Endometrial microvascular endothelial cells (primary cell): ENCODE results near the gene SAMD1. TPM values are rescaled to one million over a fixed set of nuclear protein-coding genes. Genes with fewer than 3 reads are reported as not detected.
"Not testable (repeated sequence)": the region's sequence is repeated elsewhere in the genome, so short reads cannot be mapped to it uniquely, and the experiment has no call there.

Experiments used
- in situ Hi-C: cut with HindIII; loops from 2 replicates; pipeline ENCODE4 v1.10.0; 2017; ENCODE audit warnings: low sequenced_read_pairs, low pct_unique_long_range_greater_than_20kb; ENCODE audit errors: inconsistent ontology term
- total RNA-seq: library from RNA; depleted of rRNA; stranded (reverse); fragments of >200 nt; gene quantifications from one replicate; pipeline ENCODE4 v1.2.3, GENCODE V29; 2015; ENCODE audit errors: inconsistent ontology term

SAMD1 gene
- total RNA-seq, 1 donor from 2014 or later: 20.3 TPM

DNA sequence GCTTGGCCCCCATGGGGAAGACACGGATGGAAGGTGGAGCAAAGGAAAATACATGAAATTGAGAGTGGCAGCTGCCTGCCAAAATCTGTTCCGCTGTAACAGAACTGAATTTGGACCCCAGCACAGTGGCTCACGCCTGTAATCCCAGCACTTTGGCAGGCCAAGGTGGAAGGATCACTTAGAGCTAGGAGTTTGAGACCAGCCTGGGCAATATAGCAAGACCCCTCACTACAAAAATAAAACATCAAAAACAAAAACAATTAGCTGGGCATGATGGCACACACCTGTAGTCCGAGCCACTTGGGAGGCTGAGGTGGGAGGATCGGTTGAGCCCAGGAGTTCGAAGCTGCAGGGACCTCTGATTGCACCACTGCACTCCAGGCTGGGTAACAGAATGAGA is 38.1 kb downstream of the SAMD1 start:
- in situ Hi-C loops: no loop called here

DNA sequence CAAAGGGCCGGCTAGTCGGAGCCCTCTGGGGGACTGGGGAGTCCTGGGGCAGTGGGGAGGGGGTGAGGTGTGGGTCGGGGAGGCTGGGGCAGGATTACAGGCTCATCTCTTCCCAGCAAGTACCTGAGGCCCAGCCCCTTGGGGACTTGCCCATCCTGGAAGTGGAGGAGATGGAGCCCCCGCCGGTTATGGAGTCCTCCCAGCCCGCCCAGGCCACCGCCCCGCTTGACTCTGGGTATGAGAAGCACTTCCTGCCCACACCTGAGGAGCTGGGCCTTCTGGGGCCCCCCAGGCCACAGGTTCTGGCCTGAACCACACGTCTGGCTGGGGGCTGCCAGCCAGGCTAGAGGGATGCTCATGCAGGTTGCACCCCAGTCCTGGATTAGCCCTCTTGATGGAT is 38.6 kb downstream of the SAMD1 start:
- in situ Hi-C loops: no loop called here

DNA sequence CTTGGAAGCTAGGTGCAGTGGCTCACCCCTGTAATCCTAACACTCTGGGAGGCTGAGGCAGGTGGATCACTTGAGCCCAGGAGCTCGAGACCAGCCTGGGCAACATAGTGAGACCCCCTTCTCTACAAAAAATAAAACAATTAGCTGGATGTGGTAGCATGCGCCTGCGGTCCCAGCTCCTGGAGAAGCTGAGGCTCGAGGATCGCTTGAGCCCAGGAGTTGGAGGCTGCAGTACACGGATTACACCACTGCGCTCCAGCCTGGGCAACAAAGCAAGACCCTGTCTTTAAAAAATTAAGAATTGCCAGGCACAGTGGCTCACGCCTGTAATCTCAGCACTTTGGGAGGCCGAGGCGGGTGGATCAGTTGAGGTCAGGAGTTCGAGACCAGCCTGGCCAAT is 39.6 kb downstream of the SAMD1 start:
- in situ Hi-C loops: not testable (repeated sequence)

DNA sequence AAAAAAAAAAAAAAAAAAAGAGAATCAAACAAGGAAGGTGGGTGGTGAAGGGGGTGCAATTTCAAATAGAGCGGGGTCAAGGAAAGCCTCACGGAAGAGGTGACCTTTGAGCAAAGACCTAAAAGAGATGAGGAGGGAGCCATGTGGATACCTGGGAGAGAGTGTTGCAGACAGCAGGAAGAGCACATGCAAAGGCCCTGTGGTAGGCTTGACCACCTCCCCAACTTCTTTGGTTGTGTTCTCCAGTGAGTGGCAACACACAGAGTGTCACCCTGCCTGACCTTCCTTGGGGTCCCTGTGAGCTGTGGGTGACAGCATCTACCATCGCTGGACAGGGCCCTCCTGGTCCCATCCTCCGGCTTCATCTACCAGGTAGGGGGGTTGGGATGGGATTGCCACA is 40.0 kb downstream of the SAMD1 start:
- in situ Hi-C loops: no loop called here

DNA sequence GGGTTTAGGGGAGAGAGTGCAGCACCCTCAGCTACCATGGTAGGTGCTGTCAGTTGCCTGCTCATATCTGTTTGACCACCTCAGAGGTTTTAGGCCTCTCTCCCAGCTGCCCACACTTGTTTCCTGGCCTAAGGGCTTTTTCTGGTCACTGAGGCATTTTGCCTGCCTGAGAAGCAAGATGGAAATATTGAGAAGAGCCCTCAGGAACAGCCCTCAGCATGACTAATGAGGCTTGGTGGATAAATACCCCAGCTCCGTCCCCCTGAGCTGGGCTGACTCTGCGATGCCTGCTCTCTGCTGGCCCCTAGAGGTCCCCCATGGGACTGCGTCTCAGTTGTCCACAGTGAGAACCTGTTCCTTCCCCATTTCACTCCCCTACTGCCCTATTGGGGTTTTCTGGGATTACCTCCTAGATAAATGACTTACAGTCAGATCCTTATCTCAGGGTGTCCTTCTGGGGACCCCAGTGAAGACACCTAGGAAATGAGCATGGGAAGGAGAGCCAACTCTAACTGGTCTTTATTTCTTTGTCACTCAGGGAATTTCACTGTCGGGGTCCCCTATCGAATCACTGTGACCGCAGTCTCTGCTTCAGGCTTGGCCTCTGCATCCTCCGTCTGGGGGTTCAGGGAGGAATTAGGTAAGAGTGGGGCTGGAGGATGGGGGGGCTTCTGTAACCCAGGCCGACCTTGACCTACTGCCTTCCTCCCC is 42.0 kb downstream of the SAMD1 start:
- in situ Hi-C loops: no loop called here

DNA sequence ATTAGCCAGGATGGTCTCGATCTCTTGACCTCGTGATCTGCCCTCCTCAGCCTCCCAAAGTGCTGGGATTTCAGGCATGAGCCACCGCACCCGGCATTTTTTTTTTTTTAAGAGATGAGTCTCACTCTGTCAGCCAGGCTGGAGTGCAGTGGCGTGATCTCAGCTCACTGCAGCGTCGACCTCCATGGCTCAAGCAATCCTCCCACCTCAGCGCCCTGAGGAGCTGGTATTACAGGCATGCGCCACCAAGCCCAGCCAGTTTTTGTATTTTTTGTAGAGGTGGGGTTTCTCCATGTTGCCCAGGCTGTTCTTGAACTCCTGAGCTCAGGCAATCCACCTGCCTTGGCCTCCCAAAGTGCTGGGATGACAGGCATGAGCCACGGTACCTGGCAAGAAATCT is 42.7 kb downstream of the SAMD1 start:
- in situ Hi-C loops: not testable (repeated sequence)

DNA sequence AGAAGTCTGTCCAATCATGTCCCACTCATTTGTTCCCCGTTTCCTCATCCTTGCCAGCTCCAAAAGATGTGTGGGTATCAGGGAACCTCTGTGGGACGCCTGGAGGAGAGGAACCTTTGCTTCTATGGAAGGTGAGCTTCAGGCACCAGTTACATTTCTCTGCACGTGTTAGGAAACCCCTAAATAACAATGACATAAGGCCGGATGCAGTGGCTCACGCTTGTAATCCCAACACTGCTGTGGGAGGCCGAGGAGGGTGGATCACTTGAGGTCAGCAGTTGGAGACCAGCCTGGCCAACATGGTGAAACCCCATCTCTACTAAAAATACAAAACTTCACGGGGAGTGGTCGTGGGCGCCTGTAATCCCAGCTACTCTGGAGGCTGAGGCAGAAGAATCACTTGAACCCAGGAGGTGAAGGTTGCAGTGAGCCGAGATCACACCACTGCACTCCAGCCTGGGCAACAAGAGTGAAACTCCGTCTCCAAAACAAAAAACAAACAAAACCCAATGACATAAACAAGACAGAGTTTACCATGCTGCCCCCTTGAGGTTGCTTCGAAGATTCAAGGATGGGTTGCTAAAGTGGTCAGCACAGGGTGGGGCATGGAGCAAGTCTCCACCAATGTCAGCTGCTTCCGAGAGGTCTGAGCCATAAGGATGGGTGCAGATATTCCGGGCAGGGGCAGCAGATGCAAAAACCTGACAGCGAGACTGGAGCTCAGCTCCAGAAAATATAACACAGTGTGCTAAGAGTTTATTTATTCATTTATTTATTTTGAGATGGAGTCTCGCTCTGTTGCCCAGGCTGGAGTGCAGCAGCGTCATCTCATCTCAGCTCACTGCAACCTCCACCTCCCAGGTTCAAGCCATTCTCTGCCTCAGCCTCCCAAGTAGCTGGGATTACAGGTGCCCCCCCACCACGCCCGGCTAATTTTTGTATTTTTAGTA is 47.6 kb downstream of the SAMD1 start:
- in situ Hi-C loops: not testable (repeated sequence)

DNA sequence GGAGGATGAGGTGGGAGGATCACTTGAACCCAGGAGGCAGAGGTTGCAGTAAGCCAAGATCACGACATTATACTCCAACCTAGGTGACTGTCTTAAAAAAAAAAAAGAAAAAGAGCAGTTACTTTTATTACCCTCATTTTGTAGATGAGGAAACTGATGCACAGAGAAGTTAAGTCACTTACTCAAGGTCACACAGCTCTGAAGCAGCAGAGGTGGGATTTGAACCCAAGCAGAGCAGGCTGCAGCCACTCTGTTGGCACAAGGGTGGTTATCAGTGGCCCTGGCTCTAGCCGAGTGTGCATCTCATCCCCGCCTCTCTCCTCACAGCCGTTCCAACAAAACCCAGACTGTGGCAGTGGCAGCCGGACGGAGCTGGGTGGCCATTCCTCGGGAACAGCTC is 51.4 kb downstream of the SAMD1 start:
- in situ Hi-C loops: no loop called here

Other genes starting within 250 kb of the SAMD1 start
- gene NANOS3, start 213.6 kb downstream of the SAMD1 start, total RNA-seq: not detected
- not detected for gene BRME1, start 184.6 kb downstream of the SAMD1 start, total RNA-seq
- 33.8 TPM for gene CC2D1A, start 184.6 kb downstream of the SAMD1 start, total RNA-seq
- gene PODNL1, start 152.3 kb downstream of the SAMD1 start, total RNA-seq: 0.09 TPM
- gene DCAF15, start 138.2 kb downstream of the SAMD1 start, total RNA-seq: 49.3 TPM
- gene RFX1, start 84.4 kb downstream of the SAMD1 start, total RNA-seq: 4.6 TPM
- not detected for gene RLN3, start 62.6 kb downstream of the SAMD1 start, total RNA-seq
- 17.5 TPM for gene IL27RA, start 59.0 kb downstream of the SAMD1 start, total RNA-seq
- gene PALM3, start 28.7 kb downstream of the SAMD1 start, total RNA-seq: not detected
- gene MISP3, start 18.0 kb downstream of the SAMD1 start, total RNA-seq: not detected
- not detected for gene C19orf67, start 5.0 kb downstream of the SAMD1 start, total RNA-seq
- gene PRKACA, start 27.0 kb upstream of the SAMD1 start, total RNA-seq: 138 TPM
- 46.6 TPM for gene ASF1B, start 45.8 kb upstream of the SAMD1 start, total RNA-seq
- 0.09 TPM for gene ADGRL1, start 115.4 kb upstream of the SAMD1 start, total RNA-seq